ENCODE measurements around the gene MPIG6B.

MPIG6B gene

GRCh38 chr6:31710523-31711219 lies 12.5 kb upstream of the MPIG6B start:
- no peaks in the 10 kb centered on the region for H3K36me3 Mint-ChIP-seq (ENCODE audit: low read depth)
- no peak overlapping the region for H3K4me3 Mint-ChIP-seq
- H3K4me1 Mint-ChIP-seq (ENCODE audit: low read depth): peaks cover 14% of the 10 kb centered on the region
- H3K27ac Mint-ChIP-seq: no peak overlapping the region
- H3K9me3 Mint-ChIP-seq: no peaks in the 10 kb centered on the region
- no peaks in the 10 kb centered on the region for H3K27me3 Mint-ChIP-seq

- Mint-ChIP-seq H3K27me3 (no peaks in the 10 kb centered on the region), H3K27ac (no peak overlapping the region), H3K4me3 (no peak overlapping the region), H3K9me3 (no peaks in the 10 kb centered on the region), H3K36me3 (ENCODE audit: low read depth) (no peaks in the 10 kb centered on the region), H3K4me1 (ENCODE audit: low read depth) (peaks cover 14% of the 10 kb centered on the region)
Measured at GRCh38 chr6:31711233-31711632, 11.9 kb upstream of the MPIG6B start.

- H3K27ac Mint-ChIP-seq: no peak overlapping the region
Measured at GRCh38 chr6:31712296-31712695, 10.9 kb upstream of the MPIG6B start.

GRCh38 chr6:31713465-31713864 lies 9.7 kb upstream of the MPIG6B start:
- Mint-ChIP-seq H3K4me1 (ENCODE audit: low read depth) (peaks cover 14% of the 10 kb centered on the region), H3K9me3 (no peaks in the 10 kb centered on the region), H3K4me3 (no peak overlapping the region), H3K36me3 (ENCODE audit: low read depth) (no peaks in the 10 kb centered on the region), H3K27ac (no peak overlapping the region), H3K27me3 (no peaks in the 10 kb centered on the region)

More at GRCh38 chr6:31712296-31712695, 10.9 kb upstream of the MPIG6B start:
- Mint-ChIP-seq H3K4me3 (no peak overlapping the region), H3K27me3 (no peaks in the 10 kb centered on the region), H3K4me1 (ENCODE audit: low read depth) (peaks cover 14% of the 10 kb centered on the region), H3K9me3 (no peaks in the 10 kb centered on the region), H3K36me3 (ENCODE audit: low read depth) (no peaks in the 10 kb centered on the region)

GRCh38 chr6:31713991-31714684 lies 9.0 kb upstream of the MPIG6B start:
- H3K9me3 Mint-ChIP-seq: no peaks in the 10 kb centered on the region
- H3K4me1 Mint-ChIP-seq (ENCODE audit: low read depth): peaks cover 14% of the 10 kb centered on the region
- H3K27me3 Mint-ChIP-seq: no peaks in the 10 kb centered on the region
- no peaks in the 10 kb centered on the region for H3K36me3 Mint-ChIP-seq (ENCODE audit: low read depth)
- H3K27ac Mint-ChIP-seq: no peak overlapping the region
- H3K4me3 Mint-ChIP-seq: no peak overlapping the region

- Mint-ChIP-seq H3K36me3 (ENCODE audit: low read depth) (no peaks in the 10 kb centered on the region), H3K27ac (no peak within 1 kb of the TSS), H3K9me3 (no peaks in the 10 kb centered on the region), H3K4me1 (ENCODE audit: low read depth) (peaks cover 14% of the 10 kb centered on the region), H3K27me3 (no peaks in the 10 kb centered on the region), H3K4me3 (no peak within 1 kb of the TSS)
Measured at GRCh38 chr6:31715022-31715958, 7.9 kb upstream of the MPIG6B start, which contains the start of gene LY6G6D. TSS of gene LY6G6D (plus strand) at chr6:31715348. CDS start at chr6:31715356, 8 bp downstream.

- Mint-ChIP-seq H3K27ac (no peak overlapping the region), H3K36me3 (ENCODE audit: low read depth) (no peaks in the 10 kb centered on the region), H3K4me1 (ENCODE audit: low read depth) (peaks cover 7% of the 10 kb centered on the region), H3K27me3 (no peaks in the 10 kb centered on the region), H3K9me3 (no peaks in the 10 kb centered on the region), H3K4me3 (no peak overlapping the region)
Measured at GRCh38 chr6:31717499-31718222, 5.5 kb upstream of the MPIG6B start.

GRCh38 chr6:31718265-31718664 lies 4.9 kb upstream of the MPIG6B start:
- no peaks in the 10 kb centered on the region for H3K27me3 Mint-ChIP-seq
- no peak overlapping the region for H3K27ac Mint-ChIP-seq
- no peak overlapping the region for H3K4me3 Mint-ChIP-seq
- H3K4me1 Mint-ChIP-seq (ENCODE audit: low read depth): peaks cover 8% of the 10 kb centered on the region
- H3K9me3 Mint-ChIP-seq: no peaks in the 10 kb centered on the region
- H3K36me3 Mint-ChIP-seq (ENCODE audit: low read depth): no peaks in the 10 kb centered on the region

GRCh38 chr6:31719001-31719400 lies 4.2 kb upstream of the MPIG6B start:
- H3K27ac Mint-ChIP-seq: no peak overlapping the region

GRCh38 chr6:31720196-31720770 lies 2.9 kb upstream of the MPIG6B start:
- Mint-ChIP-seq H3K27ac (no peak overlapping the region), H3K36me3 (ENCODE audit: low read depth) (no peaks in the 10 kb centered on the region)

More at GRCh38 chr6:31719001-31719400, 4.2 kb upstream of the MPIG6B start:
- Mint-ChIP-seq H3K4me3 (no peak overlapping the region), H3K27me3 (no peaks in the 10 kb centered on the region), H3K9me3 (no peaks in the 10 kb centered on the region), H3K36me3 (ENCODE audit: low read depth) (no peaks in the 10 kb centered on the region), H3K4me1 (ENCODE audit: low read depth) (peaks cover 12% of the 10 kb centered on the region)

GRCh38 chr6:31721351-31722020 lies 1.7 kb upstream of the MPIG6B start, which contains the start of gene LY6G6C:
TSS of gene LY6G6C (minus strand) at chr6:31721746. CDS start at chr6:31721679, 67 bp downstream.
- Mint-ChIP-seq H3K9me3 (no peaks in the 10 kb centered on the region), H3K27me3 (no peaks in the 10 kb centered on the region), H3K4me3 (no peak within 1 kb of the TSS), H3K27ac (no peak within 1 kb of the TSS), H3K36me3 (ENCODE audit: low read depth) (peaks cover 6% of the 10 kb centered on the region), H3K4me1 (ENCODE audit: low read depth) (peaks cover 20% of the 10 kb centered on the region)

More at GRCh38 chr6:31720196-31720770, 2.9 kb upstream of the MPIG6B start:
- H3K9me3 Mint-ChIP-seq: no peaks in the 10 kb centered on the region
- H3K4me3 Mint-ChIP-seq: no peak overlapping the region
- peaks cover 10% of the 10 kb centered on the region for H3K4me1 Mint-ChIP-seq (ENCODE audit: low read depth)
- no peaks in the 10 kb centered on the region for H3K27me3 Mint-ChIP-seq

- peaks cover 27% of the 10 kb centered on the region for H3K4me1 Mint-ChIP-seq (ENCODE audit: low read depth)
- H3K27me3 Mint-ChIP-seq: no peaks in the 10 kb centered on the region
- H3K9me3 Mint-ChIP-seq: no peaks in the 10 kb centered on the region
- no peak overlapping the region for H3K27ac Mint-ChIP-seq
- no peak overlapping the region for H3K4me3 Mint-ChIP-seq
- H3K36me3 Mint-ChIP-seq (ENCODE audit: low read depth): peaks cover 12% of the 10 kb centered on the region
Measured at GRCh38 chr6:31722173-31722572, 1.0 kb upstream of the MPIG6B start.

- H3K27me3 Mint-ChIP-seq: no peaks in the 10 kb centered on the region
- no peaks in the 10 kb centered on the region for H3K9me3 Mint-ChIP-seq
- peaks cover 18% of the 10 kb centered on the region for H3K36me3 Mint-ChIP-seq (ENCODE audit: low read depth)
- no peak overlapping the region for H3K4me3 Mint-ChIP-seq
- H3K4me1 Mint-ChIP-seq (ENCODE audit: low read depth): peaks cover 44% of the 10 kb centered on the region
- no peak overlapping the region for H3K27ac Mint-ChIP-seq
Measured at GRCh38 chr6:31723980-31724691, 963 bp downstream of the MPIG6B start.
